ENCODE data around the gene ZFP36L1.
"Not testable (repeated sequence)": the region's sequence is repeated elsewhere in the genome, so short reads cannot be mapped to it uniquely, and the experiment has no call there.

The ZFP36L1 gene

DNA sequence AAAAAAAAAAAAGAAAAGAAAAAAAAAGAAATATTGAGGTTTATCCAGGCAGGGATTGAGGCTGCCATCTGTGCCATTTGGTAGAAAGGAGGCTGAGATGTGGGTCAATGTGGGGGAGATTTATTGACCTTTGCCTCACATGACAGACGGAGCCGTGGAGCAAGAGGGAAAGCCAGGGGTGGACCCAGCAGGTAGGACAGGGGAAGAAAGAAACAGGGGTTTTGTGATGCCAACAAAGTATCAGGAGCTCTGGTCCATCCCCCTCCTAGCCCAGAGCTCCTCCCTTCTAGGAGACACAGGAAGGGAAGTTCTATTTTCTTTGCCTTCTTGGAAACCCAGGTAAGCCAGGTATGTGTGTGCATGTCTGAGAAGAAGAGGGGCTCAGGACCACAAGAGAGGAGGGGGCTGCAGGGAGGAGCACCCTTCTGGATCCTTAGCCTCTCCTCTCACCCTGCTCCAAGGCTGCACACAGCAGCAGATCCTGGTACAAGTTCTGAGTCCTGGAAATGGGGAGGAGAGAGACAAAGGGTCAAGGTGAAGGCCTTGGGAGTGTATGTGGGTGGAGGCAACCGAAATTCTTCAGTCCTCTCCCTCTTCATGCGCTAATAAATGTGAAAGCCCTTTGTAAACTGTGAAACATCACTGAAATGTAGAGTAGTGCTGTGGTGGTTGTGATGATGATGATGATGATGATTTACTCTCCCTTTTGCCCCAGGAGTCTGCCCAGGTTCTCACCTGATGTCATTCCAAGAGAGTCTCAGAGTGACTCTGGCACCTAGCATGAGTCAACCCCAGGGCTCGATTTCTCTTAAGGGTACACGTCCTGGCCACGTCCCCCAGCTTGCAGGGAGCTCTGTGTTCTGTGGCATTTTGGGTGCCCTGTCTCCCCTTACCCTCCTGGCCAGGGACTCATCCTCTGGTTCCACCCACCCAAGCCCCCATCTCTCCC, 26.3 kb downstream of the ZFP36L1 start:
- peak; percentile 84 for FAIRE-seq

DNA sequence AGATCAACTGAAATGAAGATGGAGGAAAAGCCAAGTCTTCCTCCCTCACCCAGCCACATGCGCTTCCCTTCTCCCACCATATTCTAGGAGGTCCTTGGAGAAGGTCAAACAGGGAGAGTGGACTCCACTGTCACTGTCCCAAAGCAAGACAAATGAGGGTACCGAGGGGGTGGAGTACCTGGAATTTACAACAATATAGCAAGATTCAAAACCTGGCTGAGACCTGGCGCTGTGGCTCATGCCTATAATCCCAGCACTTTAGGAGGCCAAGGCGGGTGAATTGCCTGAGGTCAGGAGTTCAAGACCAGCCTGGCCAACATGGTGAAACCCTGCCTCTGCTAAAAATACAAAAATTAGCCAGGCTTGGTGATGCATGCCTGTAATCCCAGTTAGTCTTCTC, 29.0 kb downstream of the ZFP36L1 start:
- not testable (repeated sequence) for DNase-seq (ENCODE audit: low spot score); FAIRE-seq

More for the DNA sequence above, 26.3 kb downstream of the ZFP36L1 start:
- no peak for DNase-seq (ENCODE audit: low spot score)

DNA sequence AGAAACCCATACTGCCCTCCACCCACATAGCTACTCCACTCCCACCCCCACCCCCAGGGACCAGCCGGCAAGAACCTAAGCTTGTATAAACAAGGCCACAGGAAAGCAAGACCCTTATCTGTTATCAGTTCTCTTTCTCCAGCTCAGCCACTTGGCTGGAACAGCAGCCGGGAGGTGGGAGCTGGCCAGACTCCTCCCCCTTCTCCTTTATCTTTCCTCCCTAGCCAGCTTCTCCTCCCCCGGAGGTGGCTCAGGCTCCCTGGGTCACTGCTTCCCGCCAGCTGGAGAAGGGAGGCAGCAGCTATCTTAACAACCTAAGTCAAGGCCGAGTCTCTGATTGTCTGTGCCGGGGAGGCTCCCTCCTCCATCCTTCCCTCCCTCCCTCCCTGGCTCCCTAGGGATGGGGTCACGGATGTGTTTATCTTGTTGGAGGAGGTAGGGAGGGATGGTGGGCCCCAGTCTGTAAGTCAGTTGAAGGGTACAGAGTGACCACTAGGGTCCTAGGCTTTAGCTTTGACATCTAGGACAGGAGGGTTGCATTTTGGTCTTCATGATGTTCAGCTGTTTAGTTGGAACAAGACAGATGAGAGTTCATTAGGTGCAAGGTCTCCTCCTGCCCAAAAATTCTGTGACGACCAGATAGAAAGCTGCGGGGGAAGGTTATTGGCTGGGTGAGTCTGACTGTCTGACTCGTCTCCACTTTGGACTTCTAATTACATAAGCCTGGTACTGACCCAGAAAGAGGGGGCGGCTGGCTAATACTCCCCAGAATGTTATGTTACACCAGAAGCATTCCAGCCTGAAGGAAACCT, 29.7 kb downstream of the ZFP36L1 start:
- FAIRE-seq (no peak), DNase-seq (ENCODE audit: low spot score) (peak; percentile 44)

DNA sequence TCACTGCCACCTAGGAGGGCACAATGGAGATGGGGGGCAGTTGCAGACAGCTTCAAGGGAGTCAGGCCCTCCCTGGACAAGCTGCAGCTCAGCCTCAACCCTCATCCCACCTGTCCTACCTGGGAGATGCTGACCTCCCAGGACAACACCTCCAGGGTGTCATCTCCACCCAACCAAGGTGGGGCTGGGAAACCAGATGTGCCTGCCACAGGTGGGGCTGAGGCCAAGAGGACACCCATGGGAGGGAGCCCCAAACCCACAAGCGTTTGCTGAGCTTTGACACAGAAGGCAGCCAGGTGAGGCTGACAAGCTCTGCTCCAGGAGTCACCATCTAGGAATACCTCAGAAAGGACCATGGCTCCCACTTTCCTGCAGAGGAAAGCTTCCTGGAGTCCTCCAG, 31.5 kb downstream of the ZFP36L1 start:
- FAIRE-seq, result peak; percentile 79
- DNase-seq (ENCODE audit: low spot score), result no peak

DNA sequence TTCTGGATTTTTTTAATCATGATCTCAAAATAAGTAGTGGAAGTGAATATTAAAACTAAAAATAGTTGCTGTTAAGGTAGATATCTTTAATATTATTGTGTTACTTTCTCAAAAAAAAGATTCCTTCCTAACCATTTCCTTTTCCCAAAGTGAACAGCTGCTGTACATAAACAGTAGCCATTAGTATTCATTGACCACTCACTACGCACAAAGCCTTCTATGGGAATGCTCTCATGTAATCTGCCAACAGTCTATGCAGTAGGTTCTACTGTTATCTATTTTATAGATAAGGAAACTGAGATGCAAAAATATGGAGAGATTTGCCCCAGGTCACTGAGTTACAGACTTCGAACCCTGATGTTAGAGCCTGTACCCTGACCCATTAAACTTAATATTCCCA, 32.1 kb downstream of the ZFP36L1 start:
- no peak for DNase-seq (ENCODE audit: low spot score)
- FAIRE-seq, result no peak

DNA sequence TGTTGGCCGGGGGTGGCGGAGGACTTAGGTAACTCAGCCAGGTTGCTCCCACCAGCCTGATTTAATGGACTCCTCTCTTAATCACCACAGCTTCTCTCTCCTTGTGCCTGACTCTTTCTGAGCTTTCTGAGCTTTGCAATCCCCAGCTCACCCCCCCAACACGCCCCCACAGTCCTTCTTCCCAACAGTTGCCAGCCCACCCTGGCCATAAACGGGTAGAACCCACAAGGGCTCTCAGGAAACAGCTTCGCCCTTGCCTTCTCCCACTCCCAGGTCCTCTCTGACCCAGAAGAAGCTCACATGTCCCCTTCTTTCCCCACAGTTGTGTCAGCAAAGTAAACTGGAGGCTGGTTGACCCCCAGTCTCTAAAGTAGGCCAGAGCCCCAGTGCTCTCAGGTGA, 32.9 kb downstream of the ZFP36L1 start:
- no peak for FAIRE-seq

DNA sequence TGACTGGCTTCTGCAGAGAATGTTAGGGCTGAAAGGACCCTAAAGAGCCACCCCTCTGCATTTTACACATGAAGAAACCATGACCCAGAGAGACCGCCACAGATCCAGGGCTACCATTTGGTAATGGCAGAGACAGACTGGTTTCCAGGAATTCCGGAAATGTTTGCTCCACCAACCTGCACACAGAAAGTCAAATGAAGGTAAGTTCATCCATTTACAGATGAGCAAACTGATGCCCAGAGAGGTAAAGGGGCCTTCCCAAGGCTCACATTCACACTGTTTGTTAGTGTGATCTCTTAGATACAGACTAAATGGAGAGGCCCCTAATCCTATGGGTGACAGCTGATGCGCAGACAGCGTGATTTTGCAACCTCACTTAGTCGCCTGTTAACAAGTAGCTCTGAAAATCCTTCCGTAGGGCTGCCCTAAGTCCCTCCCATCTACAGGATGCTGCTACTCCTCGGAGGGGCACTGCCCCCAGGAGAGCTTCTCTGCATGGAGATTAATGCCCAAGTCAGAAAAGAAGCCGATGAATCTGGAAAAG, 33.8 kb downstream of the ZFP36L1 start:
- no peak for FAIRE-seq
- DNase-seq (ENCODE audit: low spot score), result no peak

More for the DNA sequence above, 32.9 kb downstream of the ZFP36L1 start:
- no peak for DNase-seq (ENCODE audit: low spot score)

DNA sequence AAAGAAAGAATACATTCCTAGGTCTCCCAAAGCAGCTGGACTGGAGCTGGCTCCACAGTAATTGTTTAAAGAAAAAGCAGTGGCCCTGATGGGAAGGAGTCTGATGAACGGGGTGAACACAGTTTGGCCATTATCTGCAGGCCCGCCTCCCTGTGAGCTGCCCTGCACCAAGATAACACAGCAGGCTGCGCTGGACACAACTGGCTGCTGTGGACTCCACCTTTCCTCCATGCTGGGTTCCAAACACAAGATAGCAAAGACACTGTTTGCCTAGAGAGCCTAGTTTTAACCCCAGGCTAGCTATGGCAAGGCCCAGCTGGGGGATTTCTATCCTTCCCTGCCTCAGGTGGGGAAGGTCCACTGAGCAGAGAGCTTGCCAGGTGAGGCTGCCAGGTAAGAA, 34.6 kb downstream of the ZFP36L1 start:
- DNase-seq (ENCODE audit: low spot score) (no peak), FAIRE-seq (no peak)

DNA sequence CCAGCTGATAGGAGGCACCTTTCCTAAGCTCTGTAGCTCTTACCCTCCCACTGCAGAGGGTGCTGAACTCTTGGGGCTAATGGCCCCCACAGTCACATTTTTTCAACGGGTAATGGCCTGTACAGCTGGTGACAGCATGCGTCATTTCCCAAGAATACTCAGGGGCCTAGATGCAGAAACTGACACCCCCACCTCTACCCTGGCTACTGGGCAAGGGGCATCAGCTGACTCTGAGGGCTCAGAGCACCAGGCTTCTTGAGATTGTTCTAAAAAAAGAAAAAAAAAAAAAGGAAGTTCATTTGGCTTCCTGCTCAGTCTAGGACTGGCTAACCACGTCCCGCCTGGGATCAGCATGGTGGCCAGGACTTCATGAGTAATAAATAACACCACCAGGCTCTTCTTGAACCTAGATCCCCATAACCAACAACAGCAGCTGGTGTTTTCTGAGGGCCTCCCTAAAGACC, 35.2 kb downstream of the ZFP36L1 start:
- no peak for FAIRE-seq
- DNase-seq (ENCODE audit: low spot score), result no peak

DNA sequence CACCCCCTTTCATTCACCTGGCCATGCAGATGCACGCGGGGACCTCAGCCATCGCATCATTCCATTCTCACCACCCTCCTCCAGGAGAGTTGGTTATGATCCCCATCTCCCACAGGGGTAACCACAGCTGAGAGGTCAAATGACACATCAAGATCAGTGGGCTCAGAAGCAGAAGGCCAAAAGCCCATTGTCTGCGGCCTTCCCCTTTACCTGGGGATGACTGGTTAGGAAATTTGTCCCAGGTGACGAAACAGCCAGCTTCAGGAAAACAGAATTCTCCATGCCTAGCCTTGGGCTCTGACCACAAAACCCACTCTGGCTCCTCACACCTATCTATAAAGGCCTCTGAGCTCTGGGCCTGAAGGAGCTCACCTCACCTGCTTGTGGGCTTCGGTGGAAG, 36.1 kb downstream of the ZFP36L1 start:
- FAIRE-seq, result no peak
- no peak for DNase-seq (ENCODE audit: low spot score)

DNA sequence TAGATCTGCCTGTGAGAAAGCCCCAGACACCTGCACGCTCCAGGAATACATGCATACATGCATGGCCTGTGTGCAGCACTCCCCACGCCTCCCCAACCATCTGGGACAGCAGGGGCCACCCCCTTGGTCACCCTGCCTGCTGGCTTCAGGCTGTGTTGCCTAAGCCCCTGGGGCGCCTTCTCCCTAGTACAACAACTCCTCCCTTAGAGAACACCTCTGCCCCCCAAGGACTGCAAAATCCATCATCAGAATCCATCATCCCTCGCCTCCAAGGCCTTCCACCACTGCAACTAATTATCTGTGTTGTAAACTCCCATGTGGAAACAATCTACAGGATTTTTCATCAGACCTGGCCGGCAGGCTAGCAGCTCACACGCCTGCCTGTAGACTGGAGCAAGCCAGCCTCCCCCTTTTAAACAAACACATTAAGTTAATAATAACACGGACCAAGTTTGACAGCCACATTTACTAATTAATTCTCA, 36.8 kb downstream of the ZFP36L1 start:
- DNase-seq (ENCODE audit: low spot score), result no peak
- peak; percentile 13 for FAIRE-seq

DNA sequence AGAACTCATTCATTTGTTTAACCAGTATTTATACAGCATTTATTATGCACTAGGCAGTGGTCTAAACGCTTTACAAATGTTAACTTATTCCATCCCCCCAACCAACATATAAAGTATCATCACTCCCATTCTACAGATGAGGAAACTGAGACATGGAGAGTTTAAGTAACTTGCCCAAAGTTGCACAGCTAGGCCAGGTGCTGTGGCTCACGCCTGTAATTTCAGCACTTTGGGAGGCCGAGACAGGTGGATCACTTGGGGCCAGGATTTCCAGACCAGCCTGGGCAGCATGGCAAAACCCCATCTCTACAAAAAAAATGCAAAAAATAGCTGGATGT, 37.9 kb downstream of the ZFP36L1 start:
- FAIRE-seq (no peak), DNase-seq (ENCODE audit: low spot score) (no peak)

DNA sequence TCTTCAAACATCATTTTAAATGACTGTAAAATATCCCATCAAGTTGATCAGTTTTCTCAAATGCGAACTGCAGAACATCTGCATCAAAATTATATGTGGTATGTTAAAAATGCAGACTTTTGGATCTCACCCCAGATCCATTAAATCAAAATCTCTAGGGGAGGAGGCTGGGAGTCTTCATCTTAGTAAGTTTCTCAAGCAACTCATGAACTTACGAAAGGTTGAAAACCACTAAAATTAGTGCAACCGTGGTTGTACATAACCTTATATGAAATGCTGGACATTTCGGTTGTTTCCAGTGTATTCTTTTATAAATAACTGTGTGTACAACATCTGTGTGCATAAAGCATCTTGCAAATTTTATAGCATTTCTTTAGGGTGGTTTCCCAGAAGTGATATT, 39.2 kb downstream of the ZFP36L1 start:
- DNase-seq (ENCODE audit: low spot score), result no peak
- FAIRE-seq, result no peak

DNA sequence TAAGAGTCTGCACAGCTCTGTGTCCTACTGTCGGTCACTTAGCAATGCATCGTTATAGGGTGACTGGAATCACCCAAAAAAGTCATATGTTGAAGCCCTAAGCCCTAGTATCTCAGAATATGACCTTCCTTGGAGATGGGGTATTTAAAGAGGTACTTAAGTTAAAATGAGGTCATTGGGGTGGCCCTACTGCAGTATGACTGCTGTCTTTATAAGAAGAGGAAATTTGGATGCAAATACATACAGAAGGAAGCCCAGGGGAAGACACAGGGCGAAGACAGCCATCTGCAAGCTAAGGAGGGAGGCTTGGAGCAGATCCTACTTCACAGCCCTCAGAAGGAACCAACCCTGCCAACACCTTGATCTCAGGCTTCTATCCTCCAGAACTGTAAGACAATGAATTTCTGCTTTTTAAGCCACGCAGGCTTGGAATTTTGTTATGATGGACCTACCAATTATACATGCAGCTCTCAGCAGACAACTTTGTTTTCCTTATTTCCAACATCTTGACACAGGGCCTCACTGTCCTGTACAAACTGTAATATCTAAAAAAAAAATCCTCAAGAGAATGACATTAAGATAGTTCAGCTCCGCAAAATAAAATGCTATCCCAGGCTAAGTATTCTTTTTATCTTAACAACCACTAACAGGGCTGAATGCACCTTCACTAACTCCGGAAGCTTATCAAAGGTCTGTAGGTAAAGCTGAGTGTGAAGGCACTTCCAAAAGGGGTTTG, 40.4 kb downstream of the ZFP36L1 start:
- no peak for FAIRE-seq

DNA sequence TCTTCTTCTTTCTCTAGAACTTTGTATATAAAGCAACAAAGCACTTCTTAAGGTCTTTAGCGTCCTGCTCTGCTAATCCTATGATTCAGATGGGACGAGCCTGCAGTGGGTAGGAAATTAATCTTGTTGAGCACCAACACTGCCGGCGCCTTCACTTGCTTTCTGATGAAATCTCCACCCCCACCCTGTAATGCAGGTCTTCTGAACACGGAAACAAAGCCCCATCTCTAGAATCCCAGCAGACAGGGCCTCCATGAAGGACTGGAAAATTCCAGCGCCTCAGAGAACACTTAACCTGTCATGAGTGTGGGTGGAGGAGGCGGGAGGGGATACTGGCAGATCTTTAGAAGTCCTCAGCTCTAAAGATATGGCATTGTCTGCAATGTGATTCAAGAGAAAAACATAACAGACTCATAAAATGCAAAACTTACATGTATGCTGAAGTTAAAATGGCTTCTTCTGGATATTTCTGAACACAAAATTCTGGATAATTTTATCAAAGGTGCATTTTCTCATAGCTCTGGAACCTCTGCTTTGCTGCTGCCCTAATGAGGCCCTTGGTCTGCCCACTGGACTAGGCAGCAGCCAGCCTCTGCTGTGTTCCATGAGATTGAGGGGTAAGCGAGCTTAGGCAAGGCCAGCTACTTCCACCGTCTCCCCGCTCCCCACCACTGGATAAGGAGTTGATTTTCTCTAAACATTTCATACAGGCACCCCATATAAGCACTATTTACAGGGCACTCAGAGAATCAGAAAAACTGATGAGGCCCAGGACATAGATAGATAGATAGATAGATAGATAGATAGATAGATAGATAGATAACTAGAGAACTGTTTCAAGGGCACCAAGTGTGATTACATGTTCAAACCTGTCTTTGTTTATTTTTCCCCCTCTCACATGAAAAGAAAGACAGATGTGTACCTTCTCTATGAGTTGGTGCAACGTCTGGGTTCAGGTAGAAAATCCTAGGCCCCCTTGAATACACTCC, 43.1 kb downstream of the ZFP36L1 start:
- no peak for FAIRE-seq
- no peak for DNase-seq (ENCODE audit: low spot score)

More for the DNA sequence above, 40.4 kb downstream of the ZFP36L1 start:
- DNase-seq (ENCODE audit: low spot score), result no peak

DNA sequence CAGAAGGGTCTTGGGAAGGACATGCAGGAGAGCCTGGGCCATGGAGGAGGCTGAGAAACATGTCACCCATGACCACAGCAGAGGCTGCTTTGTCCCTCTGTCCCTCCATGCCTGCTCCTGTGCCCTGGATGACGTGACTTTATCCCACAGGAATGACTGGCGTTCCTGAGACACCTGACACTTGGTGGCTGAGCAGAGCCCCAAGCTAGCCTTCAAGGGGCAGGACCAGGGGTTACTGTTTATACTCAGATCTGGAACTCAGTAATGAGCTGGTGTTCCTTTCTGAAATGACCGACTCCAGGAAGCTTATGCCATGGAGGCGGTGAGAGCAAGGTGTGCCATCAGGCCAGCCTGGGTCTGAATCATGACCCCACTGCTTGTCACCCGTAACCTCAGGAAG, 44.2 kb downstream of the ZFP36L1 start:
- FAIRE-seq, result no peak
- DNase-seq (ENCODE audit: low spot score), result no peak

DNA sequence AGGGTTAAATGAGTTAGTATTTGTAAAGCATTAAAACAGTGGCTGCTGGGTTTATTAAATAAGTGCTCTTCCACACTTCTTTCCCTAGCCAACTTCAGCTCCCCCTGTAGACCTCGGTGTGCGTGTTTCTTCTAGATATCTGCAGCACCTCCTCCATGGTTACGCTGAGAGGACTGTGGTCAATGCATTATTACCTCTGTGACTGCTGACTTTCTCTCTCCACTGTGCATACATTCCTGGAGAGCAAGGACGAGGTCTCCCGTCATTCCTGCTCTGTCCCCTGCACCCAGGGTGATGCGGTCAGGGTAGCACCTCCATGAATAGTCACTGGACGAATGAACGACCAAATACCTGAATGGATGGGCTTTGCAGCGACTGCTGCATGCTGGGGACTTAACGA, 44.6 kb downstream of the ZFP36L1 start:
- DNase-seq (ENCODE audit: low spot score) (no peak), FAIRE-seq (peak; percentile 70)

DNA sequence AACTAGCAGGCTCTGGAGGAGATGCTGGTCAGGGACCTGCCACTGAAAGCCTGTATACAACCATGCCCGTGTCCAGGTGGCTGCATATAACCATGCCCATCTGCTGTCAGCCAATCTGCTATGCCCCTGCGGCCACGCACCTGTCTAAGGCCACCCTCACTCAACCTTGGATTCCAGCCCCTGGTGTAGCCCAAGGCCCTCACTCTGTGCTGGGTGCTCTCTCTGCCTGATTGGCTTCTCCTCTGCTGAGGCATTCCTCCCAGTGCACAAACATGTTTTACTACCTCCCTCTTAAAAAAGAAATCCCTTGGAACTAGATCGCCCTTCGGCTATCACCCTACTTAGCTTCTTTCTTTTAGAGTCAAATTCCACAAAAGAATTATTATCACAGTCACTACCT, 45.5 kb downstream of the ZFP36L1 start:
- peak; percentile 62 for FAIRE-seq

DNA sequence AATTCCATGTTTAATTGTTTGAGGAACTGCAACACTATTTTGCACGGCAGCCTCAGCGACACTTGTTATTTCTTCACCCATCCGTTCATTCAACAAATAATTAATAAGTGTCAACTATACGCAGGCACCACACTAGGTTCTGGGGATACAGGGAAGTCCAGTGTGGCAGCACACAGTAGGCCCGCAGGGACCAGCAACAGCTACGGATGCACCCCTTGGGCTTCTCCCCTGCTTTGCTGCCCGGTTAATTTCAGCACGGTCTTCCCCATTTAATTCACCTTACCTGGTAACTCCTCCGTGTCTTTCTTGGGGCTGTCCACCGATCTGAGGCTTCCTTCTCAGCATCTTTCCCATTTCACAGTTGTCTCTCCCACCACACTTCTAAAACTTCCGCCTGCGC, 48.3 kb downstream of the ZFP36L1 start:
- DNase-seq (ENCODE audit: low spot score) (no peak), FAIRE-seq (no peak)

More for the DNA sequence above, 45.5 kb downstream of the ZFP36L1 start:
- no peak for DNase-seq (ENCODE audit: low spot score)

Measured in urothelium cell line (cell line).